ENCODE results near the gene UBE2G1. TPM values are rescaled to one million over a fixed set of nuclear protein-coding genes. Genes with fewer than 3 reads are reported as not detected.

UBE2G1 gene
- polyA plus RNA-seq, 1 donor from 2014 or later = 65.8 TPM

DNA sequence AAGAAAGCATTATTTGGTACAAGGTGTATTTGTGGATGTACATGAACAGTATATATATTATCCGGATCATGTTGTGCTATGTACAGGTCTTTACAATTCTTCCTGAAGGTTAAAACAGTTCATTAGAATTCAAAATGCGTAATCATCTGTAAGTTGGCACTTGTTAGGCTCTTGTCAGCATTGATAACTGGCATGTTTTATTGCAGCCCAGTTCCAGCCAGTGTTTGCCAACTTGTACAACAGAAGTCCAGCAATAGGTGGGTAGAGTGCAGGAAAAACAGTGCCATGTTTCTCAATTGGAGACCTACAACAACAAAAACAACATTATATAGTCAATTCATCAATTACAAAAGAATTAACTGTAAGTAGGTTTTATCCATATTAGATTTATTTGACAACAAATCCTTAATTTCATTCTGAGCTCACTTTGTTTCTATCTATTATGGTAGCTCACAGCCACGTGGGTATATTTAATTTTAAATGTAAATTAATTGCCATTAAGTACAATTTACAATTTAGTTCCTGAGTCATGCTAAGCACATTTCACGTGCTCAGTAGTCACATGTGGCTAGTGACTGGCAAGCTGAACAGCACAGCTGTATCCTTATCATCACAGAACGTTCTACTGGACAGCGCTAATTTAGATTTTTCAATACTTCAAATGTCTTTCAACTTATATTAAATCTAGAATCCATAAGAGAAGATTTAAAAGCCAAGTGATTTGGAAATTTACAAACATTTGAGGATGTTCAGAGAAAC lies 94.1 kb downstream of the UBE2G1 start:
- no peak overlapping the region for H2AFZ ChIP-seq (ENCODE audit: low read depth, low read length)
- no peak overlapping the region for H3K4me2 ChIP-seq (ENCODE audit: low read length)
- H3K36me3 ChIP-seq (ENCODE audit: insufficient read depth, low read length) = no peaks in the 10 kb centered on the region
- no peaks in the 10 kb centered on the region for H4K20me1 ChIP-seq (ENCODE audit: insufficient read depth)
- no peaks in the 10 kb centered on the region for H3K9me3 ChIP-seq (ENCODE audit: low read length)
- no peak overlapping the region for H3K27ac ChIP-seq (ENCODE audit: low read length)
- H3K9me2 ChIP-seq (ENCODE audit: insufficient read depth, low read length) = no peaks in the 10 kb centered on the region
- H3K4me3 ChIP-seq (ENCODE audit: low read length) = no peak overlapping the region
- H3F3A ChIP-seq (ENCODE audit: insufficient read depth, low read length, poor library complexity, severe bottlenecking) = no peaks in the 10 kb centered on the region
- TF ChIP-seq REST (IDR thresholded peaks at IDR 0.05; ENCODE audit: borderline replicate concordance) = no peak
- TF ChIP-seq POLR2AphosphoS5 (IDR thresholded peaks at IDR 0.05) = no peak
- TF ChIP-seq MXI1 (conservative IDR thresholded peaks at IDR 0.05; ENCODE audit: poor library complexity, severe bottlenecking) = no peak
- no peak for TF ChIP-seq RAD21 (conservative IDR thresholded peaks at IDR 0.05)
- TF ChIP-seq EP300 (conservative IDR thresholded peaks at IDR 0.05; ENCODE audit: poor library complexity, severe bottlenecking) = no peak
- TF ChIP-seq, protein P1, sequence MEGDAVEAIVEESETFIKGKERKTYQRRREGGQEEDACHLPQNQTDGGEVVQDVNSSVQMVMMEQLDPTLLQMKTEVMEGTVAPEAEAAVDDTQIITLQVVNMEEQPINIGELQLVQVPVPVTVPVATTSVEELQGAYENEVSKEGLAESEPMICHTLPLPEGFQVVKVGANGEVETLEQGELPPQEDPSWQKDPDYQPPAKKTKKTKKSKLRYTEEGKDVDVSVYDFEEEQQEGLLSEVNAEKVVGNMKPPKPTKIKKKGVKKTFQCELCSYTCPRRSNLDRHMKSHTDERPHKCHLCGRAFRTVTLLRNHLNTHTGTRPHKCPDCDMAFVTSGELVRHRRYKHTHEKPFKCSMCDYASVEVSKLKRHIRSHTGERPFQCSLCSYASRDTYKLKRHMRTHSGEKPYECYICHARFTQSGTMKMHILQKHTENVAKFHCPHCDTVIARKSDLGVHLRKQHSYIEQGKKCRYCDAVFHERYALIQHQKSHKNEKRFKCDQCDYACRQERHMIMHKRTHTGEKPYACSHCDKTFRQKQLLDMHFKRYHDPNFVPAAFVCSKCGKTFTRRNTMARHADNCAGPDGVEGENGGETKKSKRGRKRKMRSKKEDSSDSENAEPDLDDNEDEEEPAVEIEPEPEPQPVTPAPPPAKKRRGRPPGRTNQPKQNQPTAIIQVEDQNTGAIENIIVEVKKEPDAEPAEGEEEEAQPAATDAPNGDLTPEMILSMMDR (IDR thresholded peaks at IDR 0.05; ENCODE audit: poor library complexity, severe bottlenecking) = no peak
- TF ChIP-seq TAF1 (IDR thresholded peaks at IDR 0.05; ENCODE audit: low read depth) = no peak
- TF ChIP-seq SMC3 (conservative IDR thresholded peaks at IDR 0.05; ENCODE audit: poor library complexity) = no peak
- TF ChIP-seq EZH2 (IDR thresholded peaks at IDR 0.05; ENCODE audit: borderline replicate concordance, insufficient read depth, low read length, poor library complexity, severe bottlenecking) = no peak
- no peaks in the 10 kb centered on the region for H3K79me2 ChIP-seq (replicated peaks; ENCODE audit: insufficient read depth, low read length)
- no peaks in the 10 kb centered on the region for H3K27me3 ChIP-seq (ENCODE audit: insufficient read depth, low read depth, low read length)
- no peak overlapping the region for H3K9ac ChIP-seq (ENCODE audit: low read length)

DNA sequence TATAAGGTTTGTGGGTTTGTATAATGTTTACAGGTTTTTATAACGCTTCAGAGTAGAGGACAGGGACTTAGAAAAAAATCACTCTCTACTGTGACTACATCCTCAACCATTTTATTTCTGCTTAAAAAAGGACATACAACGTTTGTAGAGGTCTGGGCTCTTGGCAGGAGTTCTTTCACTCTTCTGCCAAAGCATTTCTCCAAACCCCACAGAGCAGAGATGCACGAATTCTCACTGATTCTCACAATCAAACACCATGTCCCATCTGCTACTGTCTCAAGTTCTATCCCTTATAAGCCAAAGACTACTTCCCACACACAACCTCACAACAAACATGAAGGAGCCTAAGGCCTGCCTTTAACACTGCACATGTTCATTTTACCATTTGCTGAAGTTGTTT lies 95.7 kb downstream of the UBE2G1 start:
- H3K79me2 ChIP-seq (replicated peaks; ENCODE audit: insufficient read depth, low read length) = no peaks in the 10 kb centered on the region
- no peaks in the 10 kb centered on the region for H3F3A ChIP-seq (ENCODE audit: insufficient read depth, low read length, poor library complexity, severe bottlenecking)
- TF ChIP-seq EZH2 (IDR thresholded peaks at IDR 0.05; ENCODE audit: borderline replicate concordance, insufficient read depth, low read length, poor library complexity, severe bottlenecking) = no peak
- TF ChIP-seq REST (IDR thresholded peaks at IDR 0.05; ENCODE audit: borderline replicate concordance) = no peak
- no peak for TF ChIP-seq RAD21 (conservative IDR thresholded peaks at IDR 0.05)
- no peaks in the 10 kb centered on the region for H3K27me3 ChIP-seq (ENCODE audit: insufficient read depth, low read depth, low read length)
- H3K4me2 ChIP-seq (ENCODE audit: low read length) = no peak overlapping the region
- no peak overlapping the region for H3K4me3 ChIP-seq (ENCODE audit: low read length)
- no peaks in the 10 kb centered on the region for H4K20me1 ChIP-seq (ENCODE audit: insufficient read depth)
- no peaks in the 10 kb centered on the region for H3K36me3 ChIP-seq (ENCODE audit: insufficient read depth, low read length)
- H3K27ac ChIP-seq (ENCODE audit: low read length) = no peak overlapping the region
- no peaks in the 10 kb centered on the region for H3K9me3 ChIP-seq (ENCODE audit: low read length)
- no peaks in the 10 kb centered on the region for H3K9me2 ChIP-seq (ENCODE audit: insufficient read depth, low read length)
- H3K9ac ChIP-seq (ENCODE audit: low read length) = no peak overlapping the region
- no peak overlapping the region for H2AFZ ChIP-seq (ENCODE audit: low read depth, low read length)

All from neural cell (in vitro differentiated cells).